Neuronal stem cell (in vitro differentiated cells): ENCODE data around the gene DOCK3.
"Not testable (repeated sequence)": the region's sequence is repeated elsewhere in the genome, so short reads cannot be mapped to it uniquely, and the experiment has no call there.

Experiments used
- DNase-seq: peaks from one replicate; pipeline ENCODE4 v3.0.0-alpha.2; 2013; ENCODE audit warnings: low spot score
- H2AFZ ChIP-seq: one replicate; pipeline ENCODE4 v1.6.1; 2013; ENCODE audit warnings: mild to moderate bottlenecking, low read length, inconsistent platforms
- H2AK5ac ChIP-seq: 2 replicates; pipeline ENCODE4 v1.6.1; 2013; ENCODE audit warnings: low read depth, mild to moderate bottlenecking, inconsistent platforms, low read length, moderate library complexity, mixed read lengths
- H2BK120ac ChIP-seq: 2 replicates; pipeline ENCODE4 v1.6.1; 2013; ENCODE audit warnings: low read depth, mild to moderate bottlenecking, inconsistent platforms, low read length, moderate library complexity, mixed read lengths
- H2BK12ac ChIP-seq: one replicate; pipeline ENCODE4 v1.6.1; 2013; ENCODE audit warnings: low read length, inconsistent platforms
- H2BK15ac ChIP-seq: 2 replicates; pipeline ENCODE4 v1.6.1; 2013; ENCODE audit warnings: mild to moderate bottlenecking, low read length, inconsistent platforms, mixed read lengths
- H2BK5ac ChIP-seq: one replicate; pipeline ENCODE4 v1.6.1; 2013; ENCODE audit warnings: inconsistent platforms, mild to moderate bottlenecking, low read length, moderate library complexity
- H3K14ac ChIP-seq: one replicate; pipeline ENCODE4 v1.6.1; 2013; ENCODE audit warnings: low read length, inconsistent platforms
- H3K18ac ChIP-seq: 2 replicates; pipeline ENCODE4 v1.6.1; 2013; ENCODE audit warnings: low read length, inconsistent platforms
- H3K23ac ChIP-seq: 2 replicates; pipeline ENCODE4 v1.6.1; 2013; ENCODE audit warnings: low read depth, mild to moderate bottlenecking, mixed read lengths, low read length, inconsistent platforms; ENCODE audit not compliant: poor library complexity
- H3K27ac ChIP-seq: replicated peaks from 3 replicates; pipeline ENCODE4 v1.5.1; 2013; ENCODE audit warnings: low read length, inconsistent platforms
- H3K27me3 ChIP-seq, 3 experiments: 2 replicates each; pipeline ENCODE4 v1.6.1; 2013; ENCODE audit warnings: low read length in 3 of 3, mild to moderate bottlenecking in 2 of 3, inconsistent platforms in 1 of 3, low read depth in 1 of 3, mixed read lengths in 1 of 3, moderate library complexity in 1 of 3; ENCODE audit not compliant: control insufficient read depth in 3 of 3, insufficient read depth in 3 of 3
- H3K36me3 ChIP-seq, 2 donors: replicated peaks in 1 of 2; 2 replicates each; pipeline ENCODE4 v1.6.1; 2013; ENCODE audit warnings: low read length in 2 of 2; ENCODE audit not compliant: control insufficient read depth in 2 of 2, insufficient read depth in 2 of 2
- H3K4ac ChIP-seq: 2 replicates; pipeline ENCODE4 v1.6.1; 2013; ENCODE audit warnings: inconsistent platforms, mild to moderate bottlenecking, low read length, moderate library complexity
- H3K4me1 ChIP-seq, 2 donors: 1 replicate in 1 of 2; 2 replicates in 1 of 2; pipeline ENCODE4 v1.6.1; 2013; ENCODE audit warnings: low read length in 2 of 2, low read depth in 1 of 2; ENCODE audit not compliant: control insufficient read depth in 2 of 2, insufficient read depth in 1 of 2
- H3K4me2 ChIP-seq: one replicate; pipeline ENCODE4 v1.6.1; 2013; ENCODE audit warnings: mild to moderate bottlenecking, low read length, inconsistent platforms; ENCODE audit not compliant: insufficient read depth, poor library complexity, severe bottlenecking
- H3K4me3 ChIP-seq, 2 donors: 2 replicates each; pipeline ENCODE4 v1.5.1; 2013; ENCODE audit warnings: low read length in 2 of 2, mild to moderate bottlenecking in 2 of 2, inconsistent platforms in 1 of 2, moderate library complexity in 1 of 2
- H3K79me1 ChIP-seq: one replicate; pipeline ENCODE4 v1.6.1; 2013; ENCODE audit warnings: low read depth, mild to moderate bottlenecking, inconsistent platforms, low read length, moderate library complexity
- H3K9ac ChIP-seq: one replicate; pipeline ENCODE4 v1.6.1; 2013; ENCODE audit warnings: mild to moderate bottlenecking, low read depth, low read length, inconsistent platforms; ENCODE audit not compliant: poor library complexity
- H3K9me3 ChIP-seq, 2 donors: replicated peaks in 1 of 2; 2 replicates each; pipeline versions ENCODE3 to v1.6.1; 2013; ENCODE audit warnings: low read length in 2 of 2, mild to moderate bottlenecking in 2 of 2, inconsistent platforms in 1 of 2, low read depth in 1 of 2, mixed read lengths in 1 of 2, moderate library complexity in 1 of 2; ENCODE audit not compliant: control insufficient read depth in 2 of 2, insufficient read depth in 1 of 2
- H4K8ac ChIP-seq: one replicate; pipeline ENCODE4 v1.6.1; 2013; ENCODE audit warnings: low read depth, mild to moderate bottlenecking, inconsistent platforms, low read length, moderate library complexity
- H4K91ac ChIP-seq: one replicate; pipeline ENCODE4 v1.6.1; 2013; ENCODE audit warnings: low read length, low read depth, mild to moderate bottlenecking, inconsistent platforms; ENCODE audit not compliant: poor library complexity
- WGBS, 2 donors: extraction: QIAGEN DNeasy Blood & Tissue Kit; methylation state at CpG; one replicate each; pipeline ENCODE4 v1.1.7; 2013; ENCODE audit warnings: missing lambda C conversion rate in 2 of 2, mixed read lengths in 1 of 2; ENCODE audit not compliant: insufficient read length in 2 of 2, insufficient replicate concordance in 1 of 2; ENCODE audit errors: extremely low coverage in 2 of 2; 5-methylcytosine and 5-hydroxymethylcytosine counted together

The DOCK3 gene

DNA sequence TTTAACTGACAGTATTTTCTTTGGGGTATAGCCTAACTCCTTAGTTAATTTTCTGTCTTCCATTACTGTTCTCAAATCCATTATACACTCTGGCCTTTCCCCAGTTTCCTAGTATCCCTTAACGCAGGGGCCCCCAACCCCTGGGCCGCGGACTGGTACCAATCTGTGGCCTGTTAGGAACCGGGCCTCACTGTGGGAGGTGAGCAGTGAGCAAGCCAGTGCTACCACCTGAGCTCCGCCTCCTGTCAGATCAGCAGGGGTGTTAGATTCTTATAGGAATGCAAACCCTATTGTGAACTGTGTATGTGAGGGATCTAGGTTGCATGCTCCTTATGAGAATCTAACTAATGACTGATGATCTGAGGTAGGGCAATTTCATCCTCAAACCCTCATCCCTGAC, 75.1 kb downstream of the DOCK3 start:
- Histone ChIP-seq H2BK15ac (no peak overlapping the region), H3K4me2 (no peak overlapping the region), H3K9me3 (no peaks in the 10 kb centered on the region), H3K79me1 (no peaks in the 10 kb centered on the region), H3K4ac (no peak overlapping the region), H3K4me1 (peaks cover 0 to 4% of the 10 kb centered on the region in 2 donors), H3K9ac (no peak overlapping the region), H3K4me3 (no peak overlapping the region), H3K14ac (no peak overlapping the region), H2BK12ac (no peak overlapping the region), H3K27me3 (no peaks in the 10 kb centered on the region), H4K91ac (no peak overlapping the region), H2BK5ac (no peak overlapping the region), H3K18ac (no peak overlapping the region), H2BK120ac (no peak overlapping the region), H4K8ac (no peak overlapping the region), H3K23ac (no peak overlapping the region), H2AFZ (no peak overlapping the region), H3K27ac (no peak overlapping the region), H3K36me3 (no peaks in the 10 kb centered on the region), H2AK5ac (no peak overlapping the region)
- DNase-seq = no peak
- no CpG with 5 or more reads among the region's 5 CpGs for WGBS, 2 donors

DNA sequence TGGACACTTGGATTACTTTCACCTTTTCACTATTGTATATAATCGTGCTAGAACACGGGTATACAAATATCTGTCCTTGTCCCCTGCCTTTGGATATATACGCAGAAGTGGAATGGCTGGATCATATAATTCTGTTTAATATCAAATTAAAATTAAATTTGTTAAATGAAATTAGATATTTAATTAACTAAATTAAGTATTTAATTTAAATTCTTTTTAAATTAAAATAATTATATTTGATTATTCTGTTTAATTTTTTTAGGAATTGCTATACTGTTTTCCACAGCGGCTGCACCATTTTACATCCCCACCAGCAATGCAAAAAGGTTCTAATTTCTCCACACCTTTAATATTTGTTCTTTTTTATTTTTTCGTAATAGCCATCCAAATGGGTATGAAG, 84.3 kb downstream of the DOCK3 start:
- Histone ChIP-seq H3K27me3 (no peaks in the 10 kb centered on the region), H3K9ac (no peak overlapping the region), H4K8ac (no peak overlapping the region), H3K79me1 (no peaks in the 10 kb centered on the region), H3K4me2 (no peak overlapping the region), H3K14ac (no peak overlapping the region), H4K91ac (no peak overlapping the region), H2BK5ac (no peak overlapping the region), H3K9me3 (peaks cover 0 to 2% of the 10 kb centered on the region in 2 donors), H3K23ac (no peak overlapping the region), H2AFZ (no peak overlapping the region), H2AK5ac (no peak overlapping the region), H3K4ac (no peak overlapping the region), H3K36me3 (no peaks in the 10 kb centered on the region), H3K18ac (no peak overlapping the region), H2BK120ac (no peak overlapping the region), H3K27ac (no peak overlapping the region), H3K4me3 (no peak overlapping the region), H2BK12ac (no peak overlapping the region), H3K4me1 (no peaks in the 10 kb centered on the region), H2BK15ac (no peak overlapping the region)
- no peak for DNase-seq
- no CpG with 5 or more reads among the region's 5 CpGs for WGBS, 2 donors

GRCh38 chr3:50777680-50778079, 103.0 kb downstream of the DOCK3 start:
- H3K27ac ChIP-seq = no peak overlapping the region
- H2AFZ ChIP-seq = no peak overlapping the region
- no peak overlapping the region for H2BK12ac ChIP-seq
- no peak overlapping the region for H3K14ac ChIP-seq
- H2AK5ac ChIP-seq = no peak overlapping the region
- no peak overlapping the region for H2BK15ac ChIP-seq
- H4K8ac ChIP-seq = no peak overlapping the region
- no peak overlapping the region for H2BK5ac ChIP-seq
- H3K9me3 ChIP-seq = no peaks in the 10 kb centered on the region
- H3K79me1 ChIP-seq = no peaks in the 10 kb centered on the region
- no peak overlapping the region for H3K4me3 ChIP-seq
- no peak overlapping the region for H3K23ac ChIP-seq
- no peak overlapping the region for H3K18ac ChIP-seq
- no peak overlapping the region for H2BK120ac ChIP-seq
- no peak overlapping the region for H4K91ac ChIP-seq
- WGBS, 2 donors = no CpG with 5 or more reads among the region's 1 CpG
- H3K27me3 ChIP-seq = no peaks in the 10 kb centered on the region
- H3K9ac ChIP-seq = no peak overlapping the region
- H3K4ac ChIP-seq = no peak overlapping the region
- H3K4me2 ChIP-seq = no peak overlapping the region
- H3K4me1 ChIP-seq = no peaks in the 10 kb centered on the region
- no peaks in the 10 kb centered on the region for H3K36me3 ChIP-seq
- DNase-seq = no peak

- not testable (repeated sequence) for H3K4me1 ChIP-seq, H3K4me3 ChIP-seq, DNase-seq, H2AFZ ChIP-seq, H3K4me2 ChIP-seq, H3K18ac ChIP-seq, H2BK5ac ChIP-seq, H3K23ac ChIP-seq, H2BK120ac ChIP-seq, H3K9me3 ChIP-seq, H3K36me3 ChIP-seq, H3K27me3 ChIP-seq, H3K14ac ChIP-seq, H4K8ac ChIP-seq, H2BK15ac ChIP-seq, H3K9ac ChIP-seq, H2AK5ac ChIP-seq, H3K27ac ChIP-seq, H3K79me1 ChIP-seq, H4K91ac ChIP-seq, H2BK12ac ChIP-seq, H3K4ac ChIP-seq
- no CpG with 5 or more reads among the region's 3 CpGs for WGBS, 2 donors
These were observed 107.0 kb downstream of the DOCK3 start for GRCh38 chr3:50781766-50782165.
